GM19324 (cell line): Measurements from ENCODE around the gene OMA1.
"Not testable (repeated sequence)": the region's sequence is repeated elsewhere in the genome, so short reads cannot be mapped to it uniquely, and the experiment has no call there.

Experiments used
- ATAC-seq: cut with Tn5 transposase; IDR thresholded peaks from one replicate; pipeline ENCODE4 v1.9.1; 2021; ENCODE audit warnings: mild to moderate bottlenecking, moderate library complexity; ENCODE audit not compliant: unreplicated experiment, low FRiP score

OMA1 gene

DNA sequence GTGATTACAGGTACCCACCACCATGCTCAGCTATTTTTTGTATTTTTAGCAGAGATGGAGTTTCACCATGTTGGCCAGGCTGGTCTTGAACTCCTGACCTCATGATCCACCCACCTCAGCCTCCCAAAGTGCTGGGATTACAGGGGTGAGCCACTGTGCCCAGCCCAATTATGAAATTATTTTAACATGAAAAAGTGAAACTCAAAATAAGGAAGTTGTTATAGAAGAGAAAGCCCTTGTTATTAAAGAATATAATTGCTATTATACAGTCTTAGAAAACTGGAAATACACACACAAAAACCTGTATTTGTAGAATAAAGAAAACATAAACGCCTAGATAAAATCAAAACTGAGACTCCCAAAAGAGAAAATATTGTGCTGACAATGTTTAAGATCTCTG, 14.7 kb downstream of the OMA1 start:
- ATAC-seq, result not testable (repeated sequence)

DNA sequence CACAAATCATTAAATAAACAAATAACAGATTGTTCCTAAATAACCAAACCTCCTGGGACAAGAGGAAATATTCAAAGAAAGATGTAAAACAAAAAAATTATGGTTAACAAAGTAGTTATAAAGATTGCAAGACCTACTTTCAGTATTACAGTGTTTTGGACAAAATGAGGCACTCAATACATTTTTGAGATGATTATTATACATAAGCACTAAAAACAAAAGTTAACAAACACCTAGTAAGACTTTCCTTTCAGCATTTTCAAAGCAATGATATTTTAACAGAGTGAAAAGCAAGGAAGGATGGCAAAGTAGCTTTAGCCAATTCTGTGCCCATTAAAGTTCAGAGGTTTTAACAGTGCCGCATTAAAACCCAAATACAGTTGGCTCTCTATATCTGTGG, 17.2 kb downstream of the OMA1 start:
- no peak for ATAC-seq

DNA sequence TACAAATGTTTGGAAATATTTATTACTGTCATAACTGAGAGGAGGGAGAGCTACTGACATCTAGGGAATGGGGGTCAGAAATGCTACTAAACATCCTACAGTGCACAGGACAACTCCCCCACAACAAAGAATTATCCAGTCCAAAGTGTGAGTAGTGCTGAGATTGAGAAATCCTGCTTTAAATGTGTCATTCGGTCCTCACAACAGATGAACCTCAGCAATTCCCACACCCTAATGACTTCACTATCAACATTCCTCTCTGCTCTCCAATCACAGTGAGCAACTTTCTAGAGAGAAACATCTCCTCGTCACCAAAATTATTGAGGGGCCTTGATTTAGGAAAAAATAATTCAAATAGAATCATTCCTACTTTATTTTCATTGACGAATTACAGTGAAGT, 18.0 kb downstream of the OMA1 start:
- ATAC-seq, result no peak

DNA sequence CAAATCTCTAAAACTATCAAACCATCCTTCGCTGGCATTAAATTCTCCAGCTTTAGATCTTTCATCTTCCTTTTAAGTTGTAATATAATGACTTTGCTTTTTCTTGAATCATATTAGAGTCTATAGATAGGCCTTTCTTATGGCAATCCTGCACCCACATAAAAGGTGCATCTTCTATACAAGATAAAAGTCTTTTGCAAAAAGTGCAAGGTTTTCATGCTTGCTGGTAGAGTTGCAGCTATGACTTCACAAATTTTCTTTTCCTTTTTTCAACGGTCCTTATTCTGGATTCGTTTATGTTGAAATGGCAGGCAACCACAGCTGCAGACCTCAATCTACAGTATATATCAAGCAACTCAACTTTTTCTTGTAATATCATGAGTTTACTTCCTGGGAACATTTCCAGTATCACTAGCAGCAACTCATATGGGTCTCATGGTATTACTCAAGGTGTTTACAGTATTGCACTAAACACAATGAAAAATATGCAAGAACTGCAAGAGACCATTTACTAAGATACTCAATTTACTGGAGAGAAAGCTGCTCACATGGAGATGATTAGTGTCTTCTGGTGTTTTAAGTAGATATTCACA, 22.1 kb downstream of the OMA1 start:
- ATAC-seq, result no peak

DNA sequence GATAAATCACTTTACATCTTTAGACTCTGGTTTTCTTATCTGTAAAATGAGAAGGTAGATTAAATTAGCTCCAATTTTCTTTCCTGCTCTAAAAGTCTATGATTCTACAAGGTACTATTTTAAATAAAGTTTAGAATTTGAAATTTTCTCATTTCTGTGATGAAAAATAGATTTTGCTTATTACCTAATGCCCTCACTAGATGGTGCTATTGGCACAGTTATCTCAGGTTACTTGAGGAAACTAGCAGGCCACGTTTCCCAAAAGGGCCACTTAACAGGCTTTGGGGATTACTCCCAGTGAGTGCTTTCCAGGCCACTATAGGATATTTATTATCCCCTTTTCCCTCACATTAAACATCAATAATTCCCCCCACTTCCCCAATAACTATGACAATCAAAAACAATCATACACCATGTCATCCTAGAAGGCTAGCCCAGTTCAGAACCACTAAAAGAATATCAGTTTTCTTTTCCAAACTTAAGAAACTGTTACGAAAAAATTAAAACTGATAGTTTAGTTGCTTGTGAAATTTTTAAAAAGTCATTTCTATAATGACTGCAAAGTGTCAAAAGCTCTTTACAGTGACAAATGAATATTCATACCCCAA, 30.6 kb downstream of the OMA1 start:
- no peak for ATAC-seq

DNA sequence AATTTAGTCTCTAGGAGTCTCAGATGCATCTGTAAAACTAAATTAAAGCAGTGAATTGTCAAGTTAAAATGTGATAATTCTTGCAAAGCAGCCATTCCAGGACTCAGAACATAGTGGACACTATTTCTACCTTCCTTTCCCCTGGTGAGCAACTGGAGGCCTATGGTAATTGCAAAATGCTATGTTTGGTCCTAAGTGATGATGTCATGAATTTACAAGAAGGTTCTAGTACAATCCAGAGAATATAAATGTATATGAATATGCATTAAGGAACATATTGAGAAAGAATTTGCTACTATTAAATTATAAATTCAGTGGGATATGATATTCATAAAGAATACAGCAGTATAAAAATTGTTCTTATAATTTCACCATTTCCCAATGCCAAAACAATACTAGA, 32.6 kb downstream of the OMA1 start:
- no peak for ATAC-seq

DNA sequence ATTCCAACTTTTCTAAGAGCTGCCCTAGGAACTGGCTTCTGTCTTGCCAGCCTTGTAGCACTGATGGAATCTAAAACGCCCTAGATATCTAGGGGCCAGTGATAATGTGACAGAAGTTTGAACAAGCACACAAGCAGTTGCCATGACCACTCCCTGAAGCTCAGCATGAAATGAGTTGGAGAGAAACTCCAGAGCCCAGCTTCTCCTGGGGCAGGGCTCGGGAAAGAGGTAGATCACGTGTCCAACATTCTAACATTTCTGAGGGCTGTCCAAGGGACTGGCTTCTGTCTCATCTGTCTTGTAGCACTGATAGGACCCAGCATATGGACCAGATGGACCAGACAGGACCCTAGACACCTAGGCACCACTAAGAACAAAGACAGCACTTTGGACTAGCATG, 37.9 kb downstream of the OMA1 start:
- ATAC-seq, result no peak

DNA sequence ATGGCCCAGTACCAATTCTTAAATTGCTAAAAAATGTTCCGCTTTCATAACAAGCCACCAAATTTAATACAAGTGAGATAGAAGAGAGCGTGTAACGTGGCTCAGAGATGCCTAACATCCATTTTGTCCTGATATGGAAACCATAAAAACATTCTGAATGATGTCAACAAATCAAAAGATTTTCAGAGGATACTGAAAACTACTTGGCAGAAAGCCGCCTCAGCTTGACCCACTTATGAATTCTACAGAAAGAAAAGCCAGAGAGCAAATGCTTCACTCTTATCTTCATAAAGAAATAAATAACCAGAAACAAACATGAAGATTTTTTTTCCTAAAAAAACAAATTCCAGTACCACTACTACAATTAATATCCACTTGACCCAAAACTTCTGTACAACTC, 41.2 kb downstream of the OMA1 start:
- ATAC-seq, result no peak

DNA sequence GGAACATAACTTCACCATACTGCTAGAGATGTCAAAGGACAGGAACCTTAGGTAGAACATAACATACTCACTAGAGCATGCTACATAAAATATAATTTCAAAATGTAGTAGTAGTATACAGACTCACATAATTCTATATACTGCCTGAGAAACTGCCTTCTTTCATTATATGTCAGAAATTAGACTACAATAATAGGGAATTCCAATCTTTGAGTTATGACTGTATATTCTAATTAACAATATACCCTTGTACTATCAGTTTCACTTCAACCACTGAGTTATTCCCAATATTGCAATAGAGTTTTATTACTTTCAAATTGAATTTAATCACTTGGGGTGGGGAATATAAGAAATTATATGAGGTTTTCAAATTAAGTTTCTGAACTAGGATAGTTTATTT, 44.0 kb downstream of the OMA1 start:
- ATAC-seq, result no peak

DNA sequence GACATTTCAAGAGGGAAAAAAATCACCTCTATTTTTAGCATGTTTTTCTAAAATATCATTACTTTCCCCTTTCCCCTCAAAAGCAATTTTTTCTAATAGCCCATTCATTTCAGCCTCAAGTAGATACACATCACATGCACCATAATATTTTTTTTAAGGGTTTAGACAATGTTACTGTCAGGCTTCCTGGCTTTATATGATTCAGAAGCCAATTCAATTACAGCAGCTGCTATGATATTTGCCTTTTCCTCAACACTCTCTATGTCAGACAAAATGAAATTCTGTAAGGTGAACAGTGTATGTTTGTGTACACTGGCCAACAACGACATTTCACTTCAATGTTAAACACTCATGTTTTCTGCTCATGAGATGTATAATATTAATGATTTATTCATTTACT, 46.5 kb downstream of the OMA1 start:
- ATAC-seq, result no peak

DNA sequence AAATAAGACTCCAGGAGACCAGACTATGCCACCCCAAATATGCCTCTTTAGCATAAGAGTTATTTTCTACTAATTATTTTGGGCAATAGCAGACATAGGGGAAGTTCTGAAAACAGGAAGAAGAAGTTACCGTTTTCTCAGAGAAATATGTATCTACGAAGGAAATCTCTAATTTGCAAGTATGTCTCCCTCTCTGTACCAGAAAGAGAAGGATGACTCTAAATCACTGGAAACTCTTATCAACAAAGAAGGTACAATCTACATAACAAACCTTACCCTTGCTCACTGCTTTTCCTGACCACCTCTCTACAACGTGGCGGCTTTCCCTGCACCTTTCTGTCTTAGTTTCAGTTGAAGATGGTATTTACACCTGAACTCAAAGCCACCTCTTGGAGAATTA, 49.0 kb downstream of the OMA1 start:
- no peak for ATAC-seq

DNA sequence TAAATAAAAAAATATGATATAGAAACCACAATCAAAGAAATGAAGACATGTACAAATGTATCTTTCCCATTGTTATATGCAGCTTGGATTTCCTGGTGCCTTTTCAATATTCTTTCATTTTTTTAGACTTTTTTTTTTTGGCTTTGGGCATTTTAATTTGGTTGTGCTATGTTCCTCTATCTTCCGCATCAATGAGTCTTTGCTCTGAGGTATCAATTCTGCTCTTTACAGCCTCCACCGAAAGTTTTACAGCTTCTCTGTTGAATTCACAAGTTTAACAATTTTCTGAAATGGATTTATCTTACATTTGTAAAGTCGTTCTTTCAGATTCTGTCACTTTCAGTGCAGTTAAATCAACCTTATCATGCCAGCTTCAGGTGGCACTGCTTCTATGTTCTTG, 50.5 kb downstream of the OMA1 start:
- no peak for ATAC-seq

DNA sequence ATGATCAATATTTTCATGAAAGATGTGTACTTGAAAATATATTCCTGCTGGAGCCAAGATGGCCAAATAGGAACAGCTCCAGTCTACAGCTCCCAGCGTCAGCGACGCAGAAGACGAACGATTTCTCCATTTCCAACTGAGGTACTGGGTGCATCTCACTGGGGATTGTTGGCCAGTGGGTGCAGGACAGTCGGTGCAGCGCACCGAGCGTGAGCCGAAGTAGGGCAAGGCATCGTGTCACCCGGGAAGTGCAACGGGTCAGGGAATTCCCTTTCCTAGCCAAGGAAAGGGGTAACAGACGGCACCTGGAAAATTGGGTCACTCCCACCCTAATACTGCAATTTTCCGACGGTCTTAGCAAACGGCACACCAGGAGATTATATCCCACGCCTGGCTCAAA, 57.6 kb downstream of the OMA1 start:
- not testable (repeated sequence) for ATAC-seq

DNA sequence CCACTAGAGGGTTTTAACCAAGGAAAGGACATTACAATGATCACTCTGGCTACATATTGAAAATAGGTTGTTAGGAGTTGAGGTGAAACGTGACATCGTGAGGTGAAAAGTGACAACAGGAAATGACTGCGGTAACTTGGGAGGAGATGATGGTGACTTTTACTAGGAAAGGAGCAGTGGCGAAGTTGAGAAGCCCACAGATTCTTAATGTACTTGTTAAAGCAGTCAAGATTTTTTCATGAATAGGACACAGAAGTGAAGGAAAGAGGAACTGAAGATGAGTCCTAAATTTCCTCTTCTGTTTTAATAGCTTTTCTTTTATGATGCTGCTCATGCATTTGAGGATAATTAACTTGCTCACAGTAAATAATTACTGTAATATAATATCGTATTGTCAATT, 59.5 kb downstream of the OMA1 start:
- no peak for ATAC-seq

DNA sequence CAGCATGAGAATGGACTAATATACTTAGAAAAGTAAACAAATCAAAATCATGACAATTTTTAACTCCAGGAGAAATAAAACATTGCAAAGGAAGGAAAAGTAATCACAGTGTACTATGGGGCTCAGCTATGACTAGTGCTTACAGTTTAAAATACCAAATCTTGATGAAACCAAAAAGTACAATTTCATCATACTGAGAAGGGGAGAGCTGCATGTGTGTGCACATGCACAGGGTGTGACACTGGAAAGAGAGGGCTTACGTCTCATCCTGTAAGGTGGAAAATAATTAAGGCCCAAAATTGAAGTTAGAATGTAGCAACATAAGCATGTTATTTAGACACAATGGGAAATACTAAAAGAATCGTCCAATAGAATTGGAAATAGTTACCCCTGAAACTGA, 64.6 kb downstream of the OMA1 start:
- no peak for ATAC-seq

DNA sequence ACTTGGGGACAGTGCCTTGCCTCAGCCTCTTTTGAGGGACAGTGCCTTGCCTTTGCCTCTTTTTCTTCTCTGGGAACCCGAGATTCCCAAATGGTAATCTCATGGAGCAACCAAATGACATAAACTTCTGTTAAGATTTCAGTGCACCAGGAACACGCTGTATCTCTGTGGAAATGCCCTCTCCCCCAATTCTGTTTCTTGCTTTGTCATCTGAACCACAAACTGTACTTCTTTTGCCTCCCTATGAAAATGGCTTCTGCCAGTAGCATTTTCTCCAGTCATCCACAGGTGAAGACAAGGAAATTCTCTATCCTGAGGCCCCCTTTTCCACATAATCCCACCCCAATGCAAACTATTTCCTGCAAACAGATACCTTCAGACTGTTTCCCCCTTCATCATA, 66.3 kb downstream of the OMA1 start:
- ATAC-seq, result no peak

DNA sequence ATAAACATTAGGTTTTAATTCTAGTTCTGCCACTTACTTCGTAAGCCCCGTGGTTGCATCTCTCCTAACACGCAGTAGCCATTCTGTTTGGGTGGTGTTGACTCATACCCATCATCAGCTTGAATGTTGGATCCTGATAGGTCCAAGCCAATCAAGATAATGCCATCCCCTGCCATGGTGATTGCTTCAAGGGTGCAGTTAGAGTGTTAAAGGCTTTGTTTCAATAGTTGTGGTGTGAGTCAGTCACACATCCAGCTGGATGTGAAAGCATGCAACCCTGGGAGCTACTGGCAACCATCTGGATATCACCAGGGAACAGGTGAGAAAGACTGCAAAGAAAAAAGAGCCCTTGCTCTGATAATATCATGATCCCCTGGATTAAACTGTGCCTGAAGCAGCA, 69.1 kb downstream of the OMA1 start:
- ATAC-seq, result no peak

DNA sequence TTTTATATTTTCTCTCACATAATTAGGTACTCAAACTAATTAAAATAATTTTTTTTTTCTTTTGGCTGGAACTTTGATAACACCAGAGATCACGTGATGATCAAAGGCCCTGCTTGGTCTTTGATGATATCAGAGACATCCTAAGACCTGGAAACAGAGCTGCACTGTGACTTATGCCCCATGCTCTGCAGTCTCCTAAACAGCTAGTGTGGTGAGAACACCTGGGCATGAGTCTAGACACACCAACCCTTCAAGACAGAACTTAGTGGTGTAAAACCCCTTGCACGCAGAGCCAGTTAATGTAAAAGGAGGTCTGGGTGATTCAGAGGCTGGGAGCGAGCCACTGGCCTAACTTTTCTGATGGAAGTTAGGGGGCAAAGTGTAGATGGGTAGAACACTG, 70.3 kb downstream of the OMA1 start:
- ATAC-seq, result no peak

DNA sequence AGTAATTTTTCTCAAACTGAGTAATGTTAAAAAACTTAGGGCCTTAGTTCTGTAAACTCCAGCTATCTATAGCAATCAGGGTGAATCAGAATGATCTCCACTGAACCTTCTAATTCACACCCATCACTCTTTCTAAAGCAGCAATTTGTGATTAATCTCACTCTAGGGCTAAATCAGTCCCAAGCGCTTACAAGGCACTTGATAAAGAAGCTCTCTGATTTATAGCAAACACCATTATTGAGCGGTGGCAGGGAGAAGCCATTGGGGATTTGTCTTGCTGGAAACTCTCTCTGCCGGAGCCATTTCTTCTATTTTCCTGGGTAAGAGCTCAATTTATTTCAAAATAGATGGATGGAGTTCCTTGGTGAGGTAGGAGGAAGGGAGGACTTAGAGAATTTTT, 77.0 kb downstream of the OMA1 start:
- ATAC-seq, result no peak

DNA sequence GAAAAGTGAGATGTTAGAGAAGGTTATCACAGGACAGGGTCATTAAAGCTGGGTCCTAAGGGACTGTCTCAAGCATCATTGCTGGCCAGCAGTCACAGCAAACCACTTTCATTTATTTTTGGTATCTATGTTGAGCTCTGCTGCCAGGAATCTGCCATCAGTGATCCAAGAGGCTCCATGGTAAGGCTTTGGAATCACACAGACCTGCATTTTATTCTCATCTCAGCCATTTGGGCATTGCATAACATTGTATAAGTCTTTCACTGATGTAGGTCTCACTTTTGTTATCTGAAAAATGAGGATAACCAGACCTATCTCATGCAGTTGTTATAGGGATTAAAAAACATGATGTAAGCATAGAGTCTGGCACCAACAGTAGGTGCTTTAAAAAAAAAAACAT, 77.5 kb downstream of the OMA1 start:
- no peak for ATAC-seq

DNA sequence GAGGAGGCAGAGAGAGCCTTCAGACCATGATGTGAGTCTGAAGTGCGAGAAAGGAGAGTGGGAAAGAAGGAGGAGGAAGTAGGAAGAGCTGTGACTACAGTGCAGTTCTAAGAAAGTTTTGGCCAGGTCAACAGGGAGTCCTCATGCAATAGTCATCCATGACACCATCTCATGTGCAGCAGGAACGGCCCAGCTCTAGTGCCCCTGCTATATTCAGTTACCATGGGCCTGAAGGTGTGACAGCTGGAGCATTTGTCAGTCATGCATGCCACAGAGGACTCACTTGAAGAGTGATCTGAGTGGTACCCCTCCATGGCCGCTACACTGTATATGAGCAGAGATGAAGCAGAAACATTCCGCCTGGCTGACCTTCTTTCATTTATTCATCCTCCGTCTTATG, 77.9 kb downstream of the OMA1 start:
- ATAC-seq, result no peak

DNA sequence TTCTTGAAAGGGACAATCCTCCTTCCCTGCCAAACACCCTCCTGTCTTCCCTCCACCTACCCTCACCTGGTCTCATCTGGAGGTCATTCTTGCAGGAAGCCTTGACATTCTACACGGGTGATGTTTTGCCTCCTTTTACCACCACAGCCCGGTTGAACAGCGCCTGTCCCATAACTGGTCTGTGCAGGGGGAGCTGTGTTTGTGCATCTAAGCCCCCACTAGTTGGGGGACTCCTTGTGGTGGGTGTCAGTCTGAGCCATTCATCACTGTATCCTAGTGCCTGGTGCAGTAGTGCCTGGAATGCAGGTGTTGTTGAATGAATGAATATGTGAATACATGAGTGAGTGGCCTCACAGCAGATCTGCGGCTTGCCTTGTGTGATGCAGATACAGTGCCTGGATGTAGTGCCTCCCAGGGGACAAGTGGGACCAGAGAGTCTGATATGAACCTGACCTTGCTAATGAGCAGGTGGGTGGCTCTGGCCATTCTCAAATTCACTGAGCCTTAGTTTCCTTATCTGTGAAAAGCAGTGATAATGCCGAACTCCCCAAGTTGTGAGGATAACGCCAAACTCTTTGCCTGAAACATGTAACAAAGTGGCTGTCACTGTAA, 79.8 kb downstream of the OMA1 start:
- no peak for ATAC-seq
